Fibroblast of lung (primary cell): ENCODE measurements around the gene SERPINB12.

Source experiments
- CTCF ChIP-seq, 2 donors: IDR thresholded peaks in 1 of 2; conservative IDR thresholded peaks in 1 of 2; 1 replicate in 1 of 2; 2 replicates in 1 of 2; pipeline ENCODE4 v1.5.1; 2011 to 2012; ENCODE audit warnings: low read length in 2 of 2, control low read depth in 1 of 2, inconsistent platforms in 1 of 2, low read depth in 1 of 2, mild to moderate bottlenecking in 1 of 2
- EZH2 ChIP-seq: IDR thresholded peaks from 2 replicates; pipeline ENCODE4 v1.5.1; 2012; ENCODE audit warnings: low read length, control low read depth, mild to moderate bottlenecking; ENCODE audit errors: missing control alignments

GRCh38 chr18:63564021-63564420, 21.9 kb downstream of the SERPINB12 start:
- TF ChIP-seq CTCF (conservative IDR thresholded peaks at IDR 0.05 in 1 of 2, IDR thresholded peaks at IDR 0.05 in 1 of 2; ENCODE audit: low read depth in 1 of 2, low read length in 2 of 2) (no peak), EZH2 (no peak)
